HepG2 (cell line): ENCODE measurements around the gene MATR3. TPM values are rescaled to one million over a fixed set of nuclear protein-coding genes. Genes with fewer than 3 reads are reported as not detected.
A peak's percentile ranks its signal among the peaks of the same experiment; 100 is the strongest.

Experiments
- ATAC-seq: fragments of 200-7000 bp; cut with Tn5 transposase; 3 replicates; pipeline ENCODE4 v1.9.1; 2020; ENCODE audit warnings: mild to moderate bottlenecking, moderate library complexity
- BruUV-seq: library from RNA; stranded (reverse); fragments of 400-500 nt; replicated peaks from 2 replicates; lab custom pipeline; 2021; lab: Mats Ljungman, UMichigan
- CTCF ChIA-PET: fragments of 300-600 bp; formaldehyde crosslinking; extraction: SDS; loops from one replicate; lab custom pipeline; 2021; ENCODE audit warnings: low total read pairs, inconsistent platforms, low intra/inter-chr PET ratio; lab: Yijun Ruan, JAX
- POLR2A ChIA-PET: fragments of 350-600 bp; sonication (Branson Sonifier 250); formaldehyde crosslinking; loops from one replicate; lab custom pipeline; 2020; ENCODE audit warnings: antibody characterized with exemption, inconsistent platforms; lab: Yijun Ruan, JAX
- DNase-seq: peaks from one replicate; pipeline ENCODE4 v3.0.0-alpha.2; 2015; ENCODE audit warnings: low spot score
- FAIRE-seq: peaks from 3 replicates; lab custom pipeline; 2011; peaks lifted over from hg19 to GRCh38; lab: Jason Lieb, UNC
- H2AFZ ChIP-seq: one replicate; pipeline ENCODE4 v1.6.1; 2011; ENCODE audit warnings: low read length, inconsistent platforms
- H3K27ac ChIP-seq: fragments of 300-600 bp; 3 replicates; pipeline ENCODE4 v1.8.0; 2011; ENCODE audit warnings: mixed run types, mild to moderate bottlenecking, mixed read lengths, low read length, inconsistent platforms; ENCODE audit not compliant: insufficient read depth; ENCODE audit errors: extremely low read length
- H3K27me3 ChIP-seq, 2 experiments: fragments of 200-600 bp in 1 of 2; 2 replicates in 1 of 2; 3 replicates in 1 of 2; pipeline versions ENCODE4 v1.6.0 to v1.8.0; 2011; ENCODE audit warnings: low read length in 2 of 2, mild to moderate bottlenecking in 2 of 2, moderate library complexity in 2 of 2, inconsistent platforms in 1 of 2; ENCODE audit not compliant: insufficient read depth in 2 of 2, control insufficient read depth in 1 of 2
- H3K36me3 ChIP-seq, 2 experiments: fragments of 200-600 bp in 1 of 2; replicated peaks in 1 of 2; 2 replicates in 1 of 2; 3 replicates in 1 of 2; pipeline versions ENCODE4 v1.5.1 to v1.8.0; 2011; ENCODE audit warnings: low read length in 2 of 2, inconsistent platforms in 1 of 2; ENCODE audit not compliant: insufficient read depth in 2 of 2, control insufficient read depth in 1 of 2
- H3K4me1 ChIP-seq: 2 replicates; pipeline ENCODE4 v1.5.1; 2012; ENCODE audit warnings: low read length, inconsistent platforms; ENCODE audit not compliant: insufficient read depth
- H3K4me2 ChIP-seq: 2 replicates; pipeline ENCODE4 v1.6.0; 2011; ENCODE audit warnings: low read depth, low read length, inconsistent platforms
- H3K4me3 ChIP-seq, 3 experiments: fragments of 200-600 bp in 1 of 3; sonication (generic), shearing (Covaris generic) in 1 of 3; replicated peaks in 1 of 3; 2 replicates each; pipeline ENCODE4 v1.5.1; 2011 to 2016; ENCODE audit warnings: low read length in 3 of 3, inconsistent platforms in 2 of 3, low read depth in 2 of 3, mild to moderate bottlenecking in 2 of 3, control low read depth in 1 of 3, mixed read lengths in 1 of 3; ENCODE audit not compliant: insufficient read depth in 1 of 3
- H3K79me2 ChIP-seq: one replicate; pipeline ENCODE4 v1.6.1; 2011; ENCODE audit warnings: low read length, inconsistent platforms; ENCODE audit not compliant: insufficient read depth
- H3K9ac ChIP-seq: 2 replicates; pipeline ENCODE4 v1.6.0; 2011; ENCODE audit warnings: mild to moderate bottlenecking, low read depth, low read length, inconsistent platforms; ENCODE audit not compliant: insufficient read depth
- H3K9me3 ChIP-seq: 2 replicates; pipeline ENCODE4 v1.5.1; 2012; ENCODE audit warnings: mild to moderate bottlenecking, low read length
- H4K20me1 ChIP-seq: 2 replicates; pipeline ENCODE4 v1.6.0; 2011; ENCODE audit warnings: inconsistent platforms, mild to moderate bottlenecking, low read length, moderate library complexity; ENCODE audit not compliant: insufficient read depth
- AGO2 ChIP-seq: fragments of 200-400 bp; formaldehyde crosslinking; optimal IDR thresholded peaks from 2 replicates; pipeline ENCODE3; 2017; ENCODE audit warnings: mild to moderate bottlenecking, low read depth, low read length, moderate library complexity
- ATAD3A ChIP-seq: sonication (generic); formaldehyde crosslinking; IDR thresholded peaks from 2 replicates; pipeline ENCODE4 v1.4.0; 2020; ENCODE audit warnings: missing genetic modification reagents
- BCL6 ChIP-seq: IDR thresholded peaks from 2 replicates; pipeline ENCODE4 v1.6.1; 2016; ENCODE audit warnings: missing genetic modification reagents, missing compliant biosample characterization
- CAMTA2 ChIP-seq: sonication (generic); formaldehyde crosslinking; IDR thresholded peaks from 2 replicates; pipeline ENCODE4 v1.4.0; 2020; ENCODE audit warnings: mild to moderate bottlenecking, missing genetic modification reagents, borderline replicate concordance
- STAG1 ChIP-seq: sonication (generic); formaldehyde crosslinking; IDR thresholded peaks from 2 replicates; pipeline ENCODE4 v1.4.0; 2020; ENCODE audit warnings: missing genetic modification reagents
- ZNF329 ChIP-seq: sonication (generic); formaldehyde crosslinking; IDR thresholded peaks from 2 replicates; pipeline ENCODE4 v1.9.0; 2021; ENCODE audit warnings: low read depth, mild to moderate bottlenecking, missing genetic modification reagents
- ZNF468 ChIP-seq: sonication (generic); formaldehyde crosslinking; IDR thresholded peaks from 2 replicates; pipeline ENCODE4 v1.8.0; 2022; ENCODE audit warnings: mild to moderate bottlenecking, moderate library complexity, missing genetic modification reagents
- ZNF558 ChIP-seq: sonication (generic); formaldehyde crosslinking; IDR thresholded peaks from 2 replicates; pipeline ENCODE4 v1.9.0; 2022; ENCODE audit warnings: mild to moderate bottlenecking, missing genetic modification reagents, borderline replicate concordance
- ZNF652 ChIP-seq: IDR thresholded peaks from 2 replicates; pipeline ENCODE4 v1.6.1; 2016; ENCODE audit warnings: low read depth, borderline replicate concordance
- WGBS: methylation state at CpG from one replicate; pipeline ENCODE4 v1.1.6; 2017; ENCODE audit warnings: low lambda C conversion rate; 5-methylcytosine and 5-hydroxymethylcytosine counted together
- in situ Hi-C: cut with HindIII; loops from 2 replicates; pipeline ENCODE4 v1.10.0; 2017; ENCODE audit warnings: low pct_unique_long_range_greater_than_20kb; ENCODE audit not compliant: extremely low pct_ligation_motif_present
- intact Hi-C: fragments of 100-400 bp; cut with micrococcal nuclease; formaldehyde crosslinking; loops from one replicate; pipeline ENCODE4 v1.10.0; 2022; ENCODE audit not compliant: unreplicated experiment
- polyA plus RNA-seq, 8 experiments: library from polyadenylated mRNA; depleted of rRNA in 3 of 8; stranded (reverse) in 7 of 8; unstranded in 1 of 8; fragments of >200 nt; fragmentation: Illumina TruSeq in 4 of 8; extraction: Trizol in 4 of 8; gene quantifications; 2 replicates each; pipeline versions ENCODE4 v1.2.1 to v1.2.3, GENCODE V29; 2011 to 2016; ENCODE audit warnings: low read depth in 4 of 8, missing spikeins in 1 of 8, mixed read lengths in 1 of 8; ENCODE audit not compliant: insufficient read depth in 1 of 8
- total RNA-seq, 5 experiments: library from RNA; depleted of rRNA; stranded (reverse); fragments of >200 nt; fragmentation: Illumina TruSeq; extraction: Trizol; gene quantifications; 2 replicates each; pipeline ENCODE4 v1.2.3, GENCODE V29; 2016; ENCODE audit warnings: low read depth in 1 of 5
- TF ChIP-seq, protein P1 (sequence below): sonication (generic); formaldehyde crosslinking; IDR thresholded peaks from 2 replicates; pipeline ENCODE4 v1.4.0; 2020; ENCODE audit warnings: missing genetic modification reagents
- TF ChIP-seq, protein P2 (sequence below): sonication (generic); formaldehyde crosslinking; IDR thresholded peaks from 2 replicates; pipeline ENCODE4 v1.9.0; 2021; ENCODE audit warnings: missing genetic modification reagents, borderline replicate concordance
- TF ChIP-seq, protein P3 (sequence below): sonication (generic); formaldehyde crosslinking; IDR thresholded peaks from 2 replicates; pipeline ENCODE4 v1.4.0; 2020; ENCODE audit warnings: mild to moderate bottlenecking, missing genetic modification reagents

Gene MATR3
- total and polyA plus RNA-seq, 2 of the 13 experiments (the other 11 are each of a cell fraction or from before 2014, with no cell fraction given) = 94.2 to 341 TPM

DNA sequence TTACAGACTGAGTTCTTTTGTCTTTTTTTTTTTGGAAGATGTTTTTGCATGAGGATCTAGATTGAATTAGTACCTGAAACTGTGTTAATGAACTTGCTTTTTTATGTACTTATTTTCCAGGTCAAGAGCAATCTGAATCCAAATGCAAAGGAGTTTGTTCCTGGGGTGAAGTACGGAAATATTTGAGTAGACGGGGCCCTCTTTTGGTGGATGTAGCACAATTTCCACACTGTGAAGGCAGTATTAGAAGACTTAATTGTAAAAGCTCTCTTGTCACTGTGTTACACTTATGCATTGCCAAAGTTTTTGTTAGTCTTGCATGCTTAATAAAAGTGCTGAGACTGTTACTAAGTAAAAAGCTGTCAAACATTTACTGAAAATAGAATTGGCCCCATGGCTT, 75.1 kb downstream of the MATR3 start:
- Histone ChIP-seq H3K27me3 (no peaks in the 10 kb centered on the region), H2AFZ (no peak overlapping the region), H3K79me2 (no peaks in the 10 kb centered on the region), H3K4me3 (no peak overlapping the region), H3K9ac (no peak overlapping the region)
- BruUV-seq = no TSS peak
- intact Hi-C loops = no loop called here
- POLR2A ChIA-PET = no interaction called here
- no peak for ATAC-seq
- TF ChIP-seq STAG1 (peak; percentile 26), ATAD3A (CRISPR knock-in tag) (no peak), ZNF468 (no peak)
- TF ChIP-seq, protein P1, sequence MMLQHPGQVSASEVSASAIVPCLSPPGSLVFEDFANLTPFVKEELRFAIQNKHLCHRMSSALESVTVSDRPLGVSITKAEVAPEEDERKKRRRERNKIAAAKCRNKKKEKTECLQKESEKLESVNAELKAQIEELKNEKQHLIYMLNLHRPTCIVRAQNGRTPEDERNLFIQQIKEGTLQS (CRISPR knock-in tag) = no peak
- TF ChIP-seq, protein P2, sequence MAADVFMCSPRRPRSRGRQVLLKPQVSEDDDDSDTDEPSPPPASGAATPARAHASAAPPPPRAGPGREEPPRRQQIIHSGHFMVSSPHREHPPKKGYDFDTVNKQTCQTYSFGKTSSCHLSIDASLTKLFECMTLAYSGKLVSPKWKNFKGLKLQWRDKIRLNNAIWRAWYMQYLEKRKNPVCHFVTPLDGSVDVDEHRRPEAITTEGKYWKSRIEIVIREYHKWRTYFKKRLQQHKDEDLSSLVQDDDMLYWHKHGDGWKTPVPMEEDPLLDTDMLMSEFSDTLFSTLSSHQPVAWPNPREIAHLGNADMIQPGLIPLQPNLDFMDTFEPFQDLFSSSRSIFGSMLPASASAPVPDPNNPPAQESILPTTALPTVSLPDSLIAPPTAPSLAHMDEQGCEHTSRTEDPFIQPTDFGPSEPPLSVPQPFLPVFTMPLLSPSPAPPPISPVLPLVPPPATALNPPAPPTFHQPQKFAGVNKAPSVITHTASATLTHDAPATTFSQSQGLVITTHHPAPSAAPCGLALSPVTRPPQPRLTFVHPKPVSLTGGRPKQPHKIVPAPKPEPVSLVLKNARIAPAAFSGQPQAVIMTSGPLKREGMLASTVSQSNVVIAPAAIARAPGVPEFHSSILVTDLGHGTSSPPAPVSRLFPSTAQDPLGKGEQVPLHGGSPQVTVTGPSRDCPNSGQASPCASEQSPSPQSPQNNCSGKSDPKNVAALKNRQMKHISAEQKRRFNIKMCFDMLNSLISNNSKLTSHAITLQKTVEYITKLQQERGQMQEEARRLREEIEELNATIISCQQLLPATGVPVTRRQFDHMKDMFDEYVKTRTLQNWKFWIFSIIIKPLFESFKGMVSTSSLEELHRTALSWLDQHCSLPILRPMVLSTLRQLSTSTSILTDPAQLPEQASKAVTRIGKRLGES = no peak
- TF ChIP-seq, all 625 proteins: peak for 1
- in situ Hi-C loops = no loop called here
- no peak for FAIRE-seq
- H3K36me3 ChIP-seq = peaks cover 15 to 50% of the 10 kb centered on the region in 2 experiments
- CTCF ChIA-PET = no interaction called here
- no peak for DNase-seq
- no peaks in the 10 kb centered on the region for H4K20me1 ChIP-seq
- H3K9me3 ChIP-seq = no peaks in the 10 kb centered on the region
- no peak overlapping the region for H3K27ac ChIP-seq
- WGBS = 97% methylated on average over 2 of the region's 2 CpGs
- no peak overlapping the region for H3K4me2 ChIP-seq
- no peaks in the 10 kb centered on the region for H3K4me1 ChIP-seq

DNA sequence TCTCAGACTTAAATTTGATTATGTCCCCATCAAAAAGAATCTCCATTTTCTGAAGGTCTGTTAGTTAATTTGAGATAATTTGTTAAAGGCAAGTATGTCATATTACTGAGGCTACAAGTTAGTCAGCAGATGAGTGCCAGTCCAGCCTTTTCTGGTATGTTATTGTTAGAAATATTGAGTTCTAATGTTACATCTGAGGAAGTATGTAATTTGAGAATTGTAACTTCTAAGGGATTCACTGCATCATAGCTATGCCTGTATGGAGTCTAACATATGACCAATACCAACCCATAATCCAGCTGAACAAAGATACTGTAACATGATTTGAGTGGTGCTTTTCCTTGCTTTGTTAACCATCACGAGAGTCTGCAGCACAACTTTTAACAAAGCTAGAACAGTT, 75.6 kb downstream of the MATR3 start:
- in situ Hi-C loops = no loop called here
- 100% methylated on average over 1 of the region's 1 CpG for WGBS
- no peaks in the 10 kb centered on the region for H3K4me1 ChIP-seq
- TF ChIP-seq CAMTA2 (CRISPR knock-in tag) = no peak
- TF ChIP-seq BCL6 (CRISPR knock-in tag) = no peak
- TF ChIP-seq ZNF558 (CRISPR knock-in tag) = no peak
- TF ChIP-seq AGO2 = no peak
- TF ChIP-seq ZNF329 (CRISPR knock-in tag) = no peak
- TF ChIP-seq, protein P3, sequence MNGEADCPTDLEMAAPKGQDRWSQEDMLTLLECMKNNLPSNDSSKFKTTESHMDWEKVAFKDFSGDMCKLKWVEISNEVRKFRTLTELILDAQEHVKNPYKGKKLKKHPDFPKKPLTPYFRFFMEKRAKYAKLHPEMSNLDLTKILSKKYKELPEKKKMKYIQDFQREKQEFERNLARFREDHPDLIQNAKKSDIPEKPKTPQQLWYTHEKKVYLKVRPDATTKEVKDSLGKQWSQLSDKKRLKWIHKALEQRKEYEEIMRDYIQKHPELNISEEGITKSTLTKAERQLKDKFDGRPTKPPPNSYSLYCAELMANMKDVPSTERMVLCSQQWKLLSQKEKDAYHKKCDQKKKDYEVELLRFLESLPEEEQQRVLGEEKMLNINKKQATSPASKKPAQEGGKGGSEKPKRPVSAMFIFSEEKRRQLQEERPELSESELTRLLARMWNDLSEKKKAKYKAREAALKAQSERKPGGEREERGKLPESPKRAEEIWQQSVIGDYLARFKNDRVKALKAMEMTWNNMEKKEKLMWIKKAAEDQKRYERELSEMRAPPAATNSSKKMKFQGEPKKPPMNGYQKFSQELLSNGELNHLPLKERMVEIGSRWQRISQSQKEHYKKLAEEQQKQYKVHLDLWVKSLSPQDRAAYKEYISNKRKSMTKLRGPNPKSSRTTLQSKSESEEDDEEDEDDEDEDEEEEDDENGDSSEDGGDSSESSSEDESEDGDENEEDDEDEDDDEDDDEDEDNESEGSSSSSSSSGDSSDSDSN (CRISPR knock-in tag) = no peak
- no peak for TF ChIP-seq ZNF652 (CRISPR knock-in tag)
- TF ChIP-seq, all 625 proteins: peak for 0
- H3K36me3 ChIP-seq = peaks cover 12 to 44% of the 10 kb centered on the region in 2 experiments
- intact Hi-C loops = no loop called here
- no peak for FAIRE-seq
- no peaks in the 10 kb centered on the region for H3K27me3 ChIP-seq
- no peak overlapping the region for H3K27ac ChIP-seq
- POLR2A ChIA-PET = no interaction called here
- no peak overlapping the region for H3K9ac ChIP-seq
- no TSS peak for BruUV-seq
- no peaks in the 10 kb centered on the region for H3K9me3 ChIP-seq
- ATAC-seq = no peak
- DNase-seq = no peak
- no peak overlapping the region for H3K4me3 ChIP-seq
- CTCF ChIA-PET = no interaction called here
- H3K79me2 ChIP-seq = no peaks in the 10 kb centered on the region
- no peaks in the 10 kb centered on the region for H4K20me1 ChIP-seq
- H2AFZ ChIP-seq = no peak overlapping the region
- no peak overlapping the region for H3K4me2 ChIP-seq
